ENCODE results near the gene HOXA6. TPM values are rescaled to one million over a fixed set of nuclear protein-coding genes. Genes with fewer than 3 reads are reported as not detected.

Gene HOXA6
- total and polyA plus RNA-seq, 2 of the 4 experiments (the other 2 are of a cell fraction): 1.4 to 1.8 TPM

- H3K9me3 ChIP-seq (ENCODE audit: control insufficient read depth, insufficient read depth, low read length): peaks cover 3% of the 10 kb centered on the region; the same call in 1 of the 2 replicates
- H2AK9ac ChIP-seq (replicated peaks; ENCODE audit: low read depth, low read length, poor library complexity): no peak overlapping the region
- H3K18ac ChIP-seq (ENCODE audit: low read depth, low read length): no peak overlapping the region
- no peaks in the 10 kb centered on the region; the same call in 1 of the 2 replicates for H3K4me1 ChIP-seq (ENCODE audit: control insufficient read depth, insufficient read depth, low read length)
- WGBS, 2 experiments (ENCODE audit: extremely low coverage in 2 of 2, insufficient read length in 1 of 2): no CpG with 5 or more reads among the region's 5 CpGs
- no peak overlapping the region for H3K4ac ChIP-seq (ENCODE audit: low read depth, low read length)
- no peak overlapping the region for H2AFZ ChIP-seq (replicated peaks; ENCODE audit: low read length, poor library complexity)
- H4K91ac ChIP-seq (ENCODE audit: insufficient read depth, low read depth, low read length): no peak overlapping the region
- H3K36me3 ChIP-seq (ENCODE audit: control insufficient read depth, insufficient read depth, low read length): no peaks in the 10 kb centered on the region
- no peak overlapping the region for H4K5ac ChIP-seq (ENCODE audit: low read depth, low read length)
- H3K27ac ChIP-seq (ENCODE audit: insufficient read depth, low read length): no peak overlapping the region
- POLR2A ChIA-PET (ENCODE audit: unreplicated experiment): no interaction called here
- no peak overlapping the region for H4K8ac ChIP-seq (ENCODE audit: low read depth in 2 of 2, low read length in 2 of 2)
- intact Hi-C loops (cut with micrococcal nuclease): no loop called here
- CTCF ChIA-PET: interaction anchor here (0.5 to 1.3 kb wide), 2 partner anchors 17 to 323 kb away, joined by 3 to 4 read pairs; no protein-coding TSS in a partner anchor
- in situ Hi-C loops (cut with MboI; ENCODE audit: low sequenced_read_pairs): no loop called here
- H3K9ac ChIP-seq (ENCODE audit: low read depth, low read length): no peak overlapping the region
- H3K79me1 ChIP-seq (ENCODE audit: low read depth in 1 of 2, low read length in 2 of 2): no peaks in the 10 kb centered on the region
- peaks cover 88% of the 10 kb centered on the region for H3K27me3 ChIP-seq (ENCODE audit: control insufficient read depth, insufficient read depth, low read length)
- H3K23ac ChIP-seq (ENCODE audit: low read depth, low read length): no peak overlapping the region
- no peak overlapping the region for H3K4me3 ChIP-seq (ENCODE audit: insufficient read depth, low read depth, low read length)
- no peak overlapping the region for H3K14ac ChIP-seq (replicated peaks; ENCODE audit: low read depth, low read length)
- DNase-seq: no peak
- H2BK5ac ChIP-seq (ENCODE audit: low read depth, low read length, poor library complexity, severe bottlenecking): no peak overlapping the region
- H3K9me1 ChIP-seq (ENCODE audit: insufficient read depth, low read length): no peaks in the 10 kb centered on the region
- TF ChIP-seq USF2 (IDR thresholded peaks at IDR 0.05; ENCODE audit: low read depth, low read length) (no peak), RCOR1 (IDR thresholded peaks at IDR 0.05; ENCODE audit: insufficient replicate concordance, low read length) (no peak), FOS (IDR thresholded peaks at IDR 0.05; ENCODE audit: low read depth, low read length) (no peak), POLR2A (IDR thresholded peaks at IDR 0.05; ENCODE audit: low read depth, low read length) (no peak), MXI1 (IDR thresholded peaks at IDR 0.05; ENCODE audit: borderline replicate concordance, low read depth, low read length) (no peak), SMC3 (IDR thresholded peaks at IDR 0.05; ENCODE audit: low read depth, low read length) (no peak), RAD21 (IDR thresholded peaks at IDR 0.05; ENCODE audit: low read length) (no peak), ELK1 (IDR thresholded peaks at IDR 0.05; ENCODE audit: borderline replicate concordance, low read depth, low read length) (no peak), CTCF (conservative IDR thresholded peaks at IDR 0.05; ENCODE audit: low read depth, low read length) (no peak), BHLHE40 (IDR thresholded peaks at IDR 0.05; ENCODE audit: low read depth, low read length) (no peak), MAFK (IDR thresholded peaks at IDR 0.05; ENCODE audit: low read depth, low read length) (no peak), CHD1 (IDR thresholded peaks at IDR 0.05; ENCODE audit: low read depth, low read length) (no peak), CEBPB (IDR thresholded peaks at IDR 0.05; ENCODE audit: low read depth, low read length) (no peak), MAZ (IDR thresholded peaks at IDR 0.05; ENCODE audit: borderline replicate concordance, low read depth, low read length) (no peak)
- no peak overlapping the region for H3K4me2 ChIP-seq (ENCODE audit: low read depth, low read length)
- no peak for ATAC-seq (ENCODE audit: low read depth)
- no peak overlapping the region for H2AK5ac ChIP-seq (ENCODE audit: low read depth, low read length)
- no peak overlapping the region for H2BK20ac ChIP-seq (ENCODE audit: low read depth, low read length)
- H3K56ac ChIP-seq (ENCODE audit: extremely low read depth, insufficient read depth, low read length): no peak overlapping the region
- 0 out of 2 replicates have a peak, but pooled peaks cover 7% of the 10 kb centered on the region for H4K20me1 ChIP-seq (ENCODE audit: insufficient read depth, low read length)
- dilution Hi-C loops (cut with HindIII; ENCODE audit: low sequenced_read_pairs, unreplicated experiment): no loop called here
- H2BK120ac ChIP-seq (ENCODE audit: low read depth, low read length): no peak overlapping the region
- no TSS peak for BruUV-seq (replicated peaks)
- H2BK15ac ChIP-seq (ENCODE audit: low read depth, low read length): no peak overlapping the region
Measured at GRCh38 chr7:27177795-27178320, 30.3 kb upstream of the HOXA6 start.
